Islet of Langerhans (tissue), 1 donor: Measurements from ENCODE around the gene KLHL18.
"Not testable (repeated sequence)": the region's sequence is repeated elsewhere in the genome, so short reads cannot be mapped to it uniquely, and the experiment has no call there.

Experiments
- FAIRE-seq: peaks from one replicate; lab custom pipeline; 2011; peaks lifted over from hg19 to GRCh38; lab: Jason Lieb, UNC

KLHL18 gene

DNA sequence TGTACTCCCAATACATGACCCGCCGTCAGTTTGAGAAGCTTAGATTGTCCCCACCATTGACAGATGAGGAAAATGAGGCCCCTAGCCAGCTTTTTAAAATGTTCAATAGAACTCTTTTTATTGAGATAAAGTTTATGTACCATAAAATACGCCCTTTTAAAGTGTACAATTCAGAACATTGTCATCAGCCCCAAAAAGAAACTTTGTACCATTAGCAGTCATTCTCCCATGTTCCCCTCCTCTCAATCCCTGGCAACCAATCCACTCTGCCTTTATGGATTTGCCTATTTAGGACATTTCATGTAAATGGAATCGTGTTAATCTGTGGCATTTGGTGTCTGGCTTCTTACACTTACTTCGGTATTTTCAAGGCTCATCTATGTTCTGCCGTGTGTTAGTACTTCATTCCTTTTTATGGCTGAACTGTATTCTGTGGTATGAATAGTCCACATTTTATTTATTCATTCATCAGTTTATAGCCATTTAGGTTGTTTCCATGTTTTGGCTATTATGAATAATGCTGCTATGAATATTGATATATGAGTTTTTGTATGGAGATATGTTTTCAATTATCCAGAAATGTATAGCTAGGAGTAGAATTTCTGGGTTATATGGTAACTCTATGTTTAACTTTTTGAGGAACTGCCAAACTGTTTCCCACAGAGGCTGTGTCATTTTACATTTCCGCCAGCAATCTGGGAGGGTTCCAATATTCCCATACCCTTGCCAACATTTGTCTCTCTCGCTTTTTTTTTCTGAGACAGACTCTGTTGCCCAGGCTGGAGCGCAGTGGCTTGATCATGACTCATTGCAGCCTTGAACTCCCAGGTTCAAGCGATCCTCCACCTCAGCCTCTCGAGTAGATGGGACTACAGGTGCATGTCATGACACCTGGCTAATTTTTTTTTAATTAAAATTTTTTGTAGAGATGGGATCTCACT lies 82.7 kb downstream of the KLHL18 start:
- FAIRE-seq, result no peak

DNA sequence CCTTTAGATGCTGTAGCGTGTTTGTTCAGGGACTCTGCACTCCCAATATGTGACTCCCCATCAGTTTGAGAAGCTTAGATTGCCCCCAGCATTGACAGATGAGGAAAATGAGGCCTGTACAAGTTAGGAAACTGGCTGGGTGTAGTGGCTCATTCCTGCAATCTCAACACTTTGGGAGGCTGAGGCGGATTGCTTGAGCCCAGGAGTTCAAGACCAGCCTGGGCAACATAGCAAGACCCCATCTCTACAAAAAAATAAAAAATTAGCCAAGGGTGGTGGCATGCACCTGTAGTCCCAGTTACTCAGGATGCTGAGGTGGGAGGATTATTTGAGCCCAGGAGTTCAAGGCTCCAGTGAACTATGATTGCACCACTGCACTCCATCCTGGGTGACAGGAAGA lies 84.1 kb downstream of the KLHL18 start:
- FAIRE-seq, result no peak

DNA sequence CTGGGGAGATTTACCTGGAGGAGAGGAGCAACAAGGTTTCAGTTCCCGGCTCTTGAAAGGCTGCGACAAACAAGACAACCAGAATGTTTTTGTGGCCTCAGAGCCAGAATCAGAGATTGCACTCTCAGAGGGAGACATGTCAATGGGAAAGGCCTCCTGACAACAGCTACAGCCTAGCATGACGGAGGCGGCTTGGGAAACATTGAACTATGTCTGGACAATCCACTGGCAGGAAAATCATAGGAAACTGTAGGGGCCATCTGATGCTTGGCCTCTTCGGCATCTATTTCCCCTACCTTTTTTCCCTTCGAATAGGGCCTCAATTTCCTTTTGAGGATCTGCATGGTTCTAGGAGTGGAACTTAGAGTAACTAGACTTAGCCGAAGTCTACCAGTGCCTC lies 84.9 kb downstream of the KLHL18 start:
- no peak for FAIRE-seq

DNA sequence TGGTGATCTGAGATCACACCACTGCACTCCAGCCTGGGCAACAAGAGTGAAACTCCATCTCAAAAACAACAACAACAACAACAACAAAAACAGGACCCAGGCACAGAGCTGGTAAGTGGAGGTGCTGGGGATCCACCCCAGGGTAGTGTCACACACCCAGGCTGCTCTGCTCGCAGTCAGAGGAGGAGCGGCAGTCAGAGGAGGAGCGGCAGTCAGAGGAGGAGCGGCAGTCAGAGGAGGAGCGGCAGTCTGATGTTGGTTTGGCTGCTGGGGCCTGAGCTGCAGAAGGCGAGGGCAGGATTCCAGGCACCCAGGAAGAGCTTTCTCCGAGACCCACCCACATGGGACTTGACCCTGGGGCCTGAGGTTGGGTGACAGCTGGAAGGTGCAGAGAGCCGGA lies 87.3 kb downstream of the KLHL18 start:
- not testable (repeated sequence) for FAIRE-seq

DNA sequence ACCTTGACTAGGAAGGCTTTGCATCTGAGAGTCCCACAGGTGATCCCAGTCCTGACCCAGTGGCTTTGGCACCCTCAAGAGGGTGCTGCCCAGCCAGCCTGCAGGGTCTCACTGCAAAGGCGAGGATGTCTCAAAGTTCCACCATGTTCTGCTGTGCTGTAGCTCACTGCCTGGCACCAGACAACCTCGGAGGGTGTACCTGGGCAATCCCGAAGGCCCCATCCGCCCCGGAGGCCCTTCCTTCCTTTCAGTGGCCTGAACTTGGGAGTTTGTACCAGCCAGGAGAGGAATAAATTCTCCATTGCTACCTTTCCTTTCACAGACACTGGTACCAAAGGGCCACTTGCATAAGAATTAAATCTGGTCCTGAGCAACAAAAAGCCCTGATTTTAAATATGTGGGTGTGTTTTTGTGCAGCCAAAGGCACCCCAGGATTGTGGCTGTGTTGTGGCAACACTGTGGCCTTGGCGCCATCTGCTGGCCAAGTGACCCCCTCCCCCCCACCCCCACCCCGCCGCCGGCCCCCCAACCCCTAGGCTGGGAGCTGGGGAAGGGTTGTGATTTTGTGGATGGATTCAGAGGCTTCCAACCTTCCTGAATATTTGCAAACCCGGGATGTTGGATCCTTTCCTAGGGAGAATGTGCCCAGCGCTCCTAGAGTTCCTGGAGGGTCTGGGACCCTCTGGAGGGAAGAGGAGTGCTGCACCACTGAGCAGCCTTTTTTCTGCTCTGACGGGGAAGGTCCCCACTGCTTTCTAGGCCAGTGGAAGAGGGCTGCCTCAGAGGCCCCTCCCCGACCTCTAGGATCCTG lies 88.3 kb downstream of the KLHL18 start:
- no peak for FAIRE-seq

DNA sequence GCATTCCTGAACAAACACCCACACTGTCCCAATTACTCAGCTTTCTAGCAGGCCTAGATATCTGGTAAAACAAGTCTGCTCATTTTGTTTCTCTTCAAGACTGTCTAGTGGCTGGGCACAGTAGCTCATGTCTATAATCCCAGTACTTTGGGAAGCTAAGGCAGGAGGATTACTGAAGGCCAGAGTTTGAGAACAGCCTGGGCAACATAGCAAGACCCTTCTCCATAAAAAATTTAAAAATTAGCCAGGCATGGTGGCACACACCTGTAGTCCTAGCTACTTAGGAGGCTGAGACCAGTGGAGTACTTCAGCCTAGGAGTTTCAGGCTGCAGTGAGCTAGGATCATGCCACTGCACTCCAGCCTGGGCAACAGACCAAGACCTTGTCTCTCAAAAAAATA lies 91.8 kb downstream of the KLHL18 start:
- no peak for FAIRE-seq

DNA sequence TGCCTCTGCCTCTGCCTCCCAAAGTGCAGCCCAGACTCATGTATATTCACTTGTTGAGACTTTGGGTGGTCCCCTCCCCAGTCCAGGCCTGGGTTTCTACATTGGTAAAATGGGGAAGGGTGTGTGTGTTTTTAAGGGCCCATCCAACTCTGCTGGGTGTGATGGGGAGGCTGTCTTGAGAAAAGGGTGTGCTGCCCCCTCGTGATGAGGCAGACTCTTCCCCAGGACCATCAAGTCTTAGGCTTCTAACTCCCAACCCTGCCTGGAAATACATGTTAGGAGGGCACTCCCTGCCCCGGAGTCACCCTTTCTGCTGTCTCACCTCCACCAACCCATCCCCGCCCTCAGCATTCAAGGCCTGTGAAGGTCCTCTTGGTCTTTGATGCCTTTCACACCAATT lies 93.6 kb downstream of the KLHL18 start:
- FAIRE-seq, result no peak

DNA sequence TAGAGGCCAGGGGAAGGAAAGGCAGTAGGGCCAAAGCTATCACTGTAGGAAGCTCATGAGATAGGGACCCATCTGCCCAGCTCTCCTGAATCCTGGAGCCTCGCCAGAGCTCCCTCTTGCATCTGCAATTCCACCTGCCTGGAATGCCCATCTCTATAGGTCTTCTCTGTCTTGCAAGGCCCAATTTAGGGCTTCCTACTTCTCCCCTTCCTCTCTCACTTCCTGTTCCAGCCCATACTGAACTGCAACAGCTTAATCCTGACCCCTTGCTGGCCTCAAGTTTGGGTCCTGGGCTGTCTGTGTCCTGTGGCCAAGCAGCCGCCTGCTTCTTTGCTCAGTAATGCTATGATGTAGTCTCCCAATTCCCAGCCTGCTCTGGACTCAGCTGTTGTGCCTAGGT lies 94.4 kb downstream of the KLHL18 start:
- no peak for FAIRE-seq

DNA sequence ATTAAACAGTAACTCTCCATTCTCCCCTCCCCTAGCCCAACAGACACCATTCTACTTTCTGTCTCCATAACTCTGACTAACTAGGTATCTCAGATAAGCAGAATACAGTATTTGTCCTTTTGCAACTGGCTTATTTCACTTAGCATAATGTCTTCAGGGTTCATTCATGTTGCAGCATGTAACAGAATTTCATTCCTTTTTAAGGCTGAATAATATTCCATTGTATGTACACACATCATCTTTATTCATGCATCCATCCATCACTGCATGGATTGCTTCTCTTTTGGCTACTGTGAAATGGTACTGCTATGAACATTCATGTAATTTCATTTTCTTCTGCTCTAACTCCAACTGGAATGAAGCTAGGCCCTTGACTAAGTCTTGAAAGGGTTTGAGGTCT lies 96.1 kb downstream of the KLHL18 start:
- no peak for FAIRE-seq

DNA sequence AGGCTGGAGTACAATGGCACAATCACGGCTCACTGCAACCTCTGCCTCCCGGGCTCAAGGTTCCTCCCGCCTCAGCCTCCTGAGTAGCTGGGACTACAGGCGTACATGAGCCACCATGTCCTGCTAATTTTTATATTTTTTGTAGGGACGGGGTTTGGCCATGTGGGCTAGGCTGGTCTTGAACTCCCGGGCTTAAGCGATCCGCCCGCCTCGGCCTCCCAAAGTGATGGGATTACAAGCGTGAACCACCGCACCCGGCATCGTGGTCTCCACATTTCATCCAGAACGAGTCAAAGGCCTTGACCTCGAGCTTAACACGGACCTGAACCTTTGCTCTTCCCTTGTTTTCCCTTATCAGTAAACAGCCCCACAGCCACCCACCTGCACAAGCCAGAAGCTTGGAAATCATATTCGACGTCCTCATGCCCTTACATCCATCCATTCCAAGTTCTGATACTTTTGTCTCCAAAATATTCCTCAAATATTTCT lies 96.7 kb downstream of the KLHL18 start:
- no peak for FAIRE-seq

DNA sequence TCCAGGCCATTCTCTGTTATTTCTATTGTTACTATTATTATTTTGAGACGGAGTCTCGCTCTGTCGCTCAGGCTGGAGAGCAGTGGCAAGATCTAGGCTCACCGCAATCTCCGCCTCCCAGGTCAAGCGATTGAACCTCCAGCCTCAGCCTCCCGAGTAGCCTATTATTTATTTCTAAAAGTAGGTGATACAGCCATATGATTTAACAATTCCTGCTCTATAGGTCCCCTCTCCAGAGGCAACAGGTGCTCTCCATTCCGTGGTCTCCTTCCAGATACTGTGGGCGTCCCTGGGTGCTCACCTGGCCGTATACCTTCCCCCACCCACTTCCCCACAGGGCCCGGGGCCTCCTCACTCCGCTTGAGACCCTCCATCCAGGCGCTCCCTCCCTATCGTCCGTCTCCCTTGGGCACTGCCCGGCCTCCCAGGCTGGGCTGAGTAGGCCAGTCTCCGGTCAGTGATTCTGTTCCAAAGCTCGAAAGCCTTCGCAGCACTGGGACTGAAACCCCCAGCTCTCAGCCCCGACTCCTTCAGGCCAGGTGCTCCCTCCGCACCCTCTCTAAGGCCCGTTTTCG lies 97.4 kb downstream of the KLHL18 start:
- FAIRE-seq, result no peak

DNA sequence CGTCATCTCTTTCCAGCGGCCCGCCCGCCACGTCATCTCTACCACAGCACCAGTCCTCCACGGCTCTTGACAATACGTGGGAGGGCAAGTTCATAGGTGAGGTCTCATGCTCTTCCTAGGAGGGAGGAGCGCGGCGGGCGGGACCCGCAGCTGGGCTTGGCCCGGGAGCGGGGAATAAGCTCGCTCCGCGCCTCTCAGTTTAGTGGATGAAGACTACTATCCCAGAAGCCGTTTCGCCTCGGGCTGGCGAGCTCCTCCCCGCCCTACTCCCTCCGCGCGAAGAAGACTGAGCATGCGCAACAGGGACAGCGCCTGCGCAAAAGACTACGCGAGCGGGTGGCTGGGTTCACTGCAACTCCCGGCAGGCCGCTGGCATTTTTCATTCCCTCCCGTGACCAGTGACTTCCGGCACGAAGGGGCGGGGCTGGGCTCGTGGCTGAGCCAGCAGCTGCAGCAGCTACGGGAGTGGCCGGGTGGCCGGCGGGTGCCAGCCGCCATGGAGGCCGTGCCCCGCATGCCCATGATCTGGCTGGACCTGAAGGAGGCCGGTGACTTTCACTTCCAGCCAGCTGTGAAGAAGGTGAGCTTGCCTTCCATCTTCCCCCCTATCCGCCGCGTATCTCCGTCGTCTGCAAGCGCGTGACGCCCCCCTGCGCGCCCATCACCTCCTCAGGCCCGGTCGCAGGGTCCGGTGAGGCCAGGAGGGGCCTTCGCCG lies 98.0 kb downstream of the KLHL18 start, which contains the start of gene PTPN23:
PTPN23 (plus strand) TSS at position 421 of the 716 bp plus-strand sequence; CDS start at position 497, 76 bp downstream.
- FAIRE-seq, result no peak

DNA sequence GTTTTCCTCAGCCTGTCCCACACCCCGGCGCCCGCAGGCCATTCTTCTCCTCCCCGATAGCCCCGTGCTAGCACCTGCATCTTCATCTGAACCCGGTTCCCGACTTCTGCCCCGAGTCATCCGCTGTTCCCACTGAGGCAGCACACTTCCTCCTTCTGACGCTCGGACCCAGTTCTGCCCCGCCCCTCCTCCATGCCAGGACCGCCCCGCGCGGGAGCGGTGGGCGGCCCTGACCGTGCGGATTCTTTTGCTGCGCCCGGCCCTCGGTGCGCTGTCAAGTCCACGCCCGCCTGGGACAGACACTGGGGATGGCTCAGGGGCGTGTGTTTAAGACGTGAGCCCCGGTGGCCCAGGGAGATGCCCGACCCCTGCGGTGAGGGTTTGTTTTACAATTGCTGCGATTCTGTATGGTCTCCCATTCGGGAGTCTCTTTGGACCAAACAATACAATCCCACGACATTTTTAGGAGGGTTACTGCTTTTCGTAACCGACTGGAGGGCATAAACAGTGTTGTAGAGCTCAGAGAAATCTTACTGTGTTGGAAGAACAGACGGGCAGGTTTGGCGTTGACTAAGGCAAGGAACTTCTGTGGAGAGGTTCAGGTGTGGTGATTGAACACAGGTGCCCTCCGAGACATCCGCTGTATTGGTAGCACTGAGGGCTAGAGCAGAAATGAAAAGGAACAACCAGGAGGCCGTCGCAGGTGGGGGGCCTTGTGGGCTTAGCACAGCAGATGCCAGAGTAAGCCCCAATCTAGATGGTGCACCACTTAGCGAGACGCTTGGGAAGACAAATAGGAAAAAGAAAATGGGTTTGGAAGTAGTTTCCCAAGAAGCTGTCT lies 98.8 kb downstream of the KLHL18 start:
- FAIRE-seq, result no peak

DNA sequence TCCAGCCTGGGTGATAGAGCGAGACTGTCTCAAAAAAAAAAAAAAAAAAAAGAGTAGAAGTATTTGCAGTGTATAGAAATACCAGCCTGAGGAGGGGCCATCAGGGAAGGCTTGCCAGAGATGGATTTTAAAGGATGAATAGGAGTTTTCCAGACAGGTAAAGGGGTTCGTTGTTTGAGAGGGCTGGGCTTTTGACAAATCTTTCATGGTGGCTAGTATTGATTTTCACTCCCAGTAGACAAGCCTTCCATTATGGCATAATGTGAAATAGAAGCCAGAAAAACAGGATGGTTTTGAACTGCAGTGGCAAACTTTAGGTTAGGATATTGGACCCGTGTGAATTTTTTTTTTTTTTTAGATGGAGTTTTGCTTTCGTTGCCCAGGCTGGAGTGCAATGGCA lies 101.7 kb downstream of the KLHL18 start:
- FAIRE-seq, result no peak

DNA sequence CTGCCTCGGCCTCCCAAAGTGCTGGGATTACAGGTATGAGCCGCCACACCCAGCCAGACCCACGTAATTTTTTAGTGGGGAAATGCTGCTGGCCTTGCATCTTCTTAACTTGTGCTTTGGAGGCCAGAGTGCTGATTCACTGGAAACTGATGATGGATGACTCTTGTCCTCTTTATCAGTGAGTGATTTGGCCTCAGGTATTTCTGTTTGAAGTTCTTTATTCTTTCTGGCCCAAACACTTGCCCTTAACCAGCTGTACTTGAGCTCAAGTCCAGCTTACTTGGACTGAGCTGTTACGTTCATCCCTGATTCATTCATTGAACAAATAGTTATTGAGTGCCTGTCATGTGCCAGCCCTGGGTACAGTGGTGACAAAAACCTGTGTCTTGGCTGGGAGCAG lies 102.3 kb downstream of the KLHL18 start:
- no peak for FAIRE-seq

DNA sequence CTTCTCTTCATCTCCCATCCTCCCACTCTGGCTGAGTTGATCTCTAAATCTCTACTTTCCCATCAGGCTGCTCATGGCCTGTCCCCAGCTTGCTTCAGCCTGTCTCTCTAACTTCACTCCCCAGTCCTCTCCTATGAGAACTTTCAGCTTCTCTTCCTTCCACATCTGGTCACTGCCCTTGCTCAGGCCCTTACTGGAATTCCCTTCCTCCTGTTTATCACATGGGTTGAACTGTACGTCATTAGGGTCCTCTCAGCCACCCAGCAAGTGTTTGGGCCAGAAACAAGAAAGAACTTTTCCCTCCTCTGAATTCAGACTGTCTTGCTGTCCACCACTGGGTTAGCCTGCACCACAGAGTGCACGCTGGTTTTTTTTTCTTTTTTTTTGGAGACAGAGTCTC lies 103.1 kb downstream of the KLHL18 start:
- no peak for FAIRE-seq

DNA sequence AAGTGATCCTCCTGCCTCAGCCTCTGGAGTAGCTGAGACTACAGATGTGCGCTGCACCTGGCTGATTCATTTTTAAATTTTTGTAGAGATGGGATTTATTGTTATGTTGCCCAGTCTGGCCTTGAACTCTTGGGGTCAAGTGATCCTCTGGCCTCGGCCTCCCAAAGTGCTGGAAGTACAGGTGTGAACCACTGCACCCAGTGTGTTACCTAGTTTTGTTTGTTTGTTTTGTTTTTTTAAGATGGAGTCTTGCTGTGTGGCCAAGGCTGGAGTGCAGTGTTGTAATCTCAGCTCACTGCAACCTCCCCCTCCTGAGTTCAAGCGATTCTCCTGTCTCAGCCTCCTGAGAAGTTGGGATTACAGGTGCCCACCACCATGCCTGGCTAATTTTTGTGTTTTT lies 110.2 kb downstream of the KLHL18 start:
- FAIRE-seq, result no peak

DNA sequence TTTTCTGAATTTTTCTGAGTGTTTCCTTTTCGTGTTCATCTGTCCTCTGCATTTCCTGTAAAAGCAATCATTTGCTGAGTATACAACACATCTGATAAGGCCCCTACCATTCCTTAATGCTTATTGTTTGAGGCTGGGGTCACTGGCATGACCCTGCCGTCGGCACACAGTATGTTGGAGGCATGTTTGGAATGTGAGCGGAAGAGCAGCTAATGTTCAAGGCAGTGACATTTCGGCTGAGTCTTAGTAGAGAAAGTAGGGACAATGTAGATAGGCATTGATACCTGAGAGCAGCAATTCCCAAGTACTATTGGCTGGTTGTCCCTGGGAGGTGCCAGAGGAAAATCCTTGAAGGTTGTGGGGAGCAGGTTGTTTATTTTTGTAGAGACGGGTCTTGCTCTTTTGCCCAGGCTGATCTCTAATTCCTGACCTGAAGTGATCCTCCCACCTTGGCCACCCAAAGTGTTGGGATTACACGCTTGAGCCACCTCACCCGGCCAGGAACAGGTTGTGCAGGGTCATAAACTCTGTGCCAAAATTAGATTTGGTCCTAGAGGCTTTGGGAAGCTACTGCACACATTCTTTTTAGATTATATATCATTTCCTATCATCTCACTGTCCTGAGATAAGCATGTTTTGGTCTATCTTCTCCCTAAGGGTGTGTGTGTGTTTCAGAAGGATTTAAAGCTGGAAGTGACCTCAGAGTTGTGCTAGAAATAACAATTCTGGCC lies 111.6 kb downstream of the KLHL18 start:
- no peak for FAIRE-seq

DNA sequence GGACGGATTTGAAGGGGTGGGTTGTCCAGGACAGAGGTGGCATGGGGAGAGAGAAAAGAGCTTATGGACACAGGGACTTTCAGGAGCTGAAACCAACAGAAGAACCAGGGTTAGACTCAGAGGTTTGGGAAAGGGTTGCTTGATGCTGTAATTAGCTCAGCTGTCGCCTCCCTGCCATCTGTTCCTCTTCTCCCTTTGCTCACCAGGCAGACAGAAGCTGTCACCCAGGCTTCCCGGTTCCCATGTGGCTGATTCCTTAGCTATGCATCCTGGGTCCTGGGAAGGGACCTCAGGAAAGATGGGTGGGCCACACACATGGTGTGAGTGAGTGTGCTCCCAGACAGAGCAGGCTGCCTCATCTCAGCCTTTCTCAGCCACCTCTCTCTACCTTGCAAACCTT lies 112.1 kb downstream of the KLHL18 start:
- FAIRE-seq, result no peak
